Ishikawa (cell line): ENCODE measurements around the gene PON3.

Source experiments
- CEBPB ChIP-seq: IDR thresholded peaks from 2 replicates; pipeline ENCODE4 v1.6.1; 2012
- CREB1 ChIP-seq: IDR thresholded peaks from 2 replicates; pipeline ENCODE4 v1.6.1; 2012; ENCODE audit warnings: low read depth
- EGR1 ChIP-seq: IDR thresholded peaks from 2 replicates; pipeline ENCODE4 v1.6.1; 2012
- EP300 ChIP-seq: IDR thresholded peaks from 2 replicates; pipeline ENCODE4 v1.6.1; 2012; ENCODE audit warnings: borderline replicate concordance
- FOXM1 ChIP-seq: IDR thresholded peaks from 2 replicates; pipeline ENCODE4 v1.6.1; 2012; ENCODE audit warnings: low read depth, borderline replicate concordance
- MAX ChIP-seq: IDR thresholded peaks from 2 replicates; pipeline ENCODE4 v1.6.1; 2012
- NFIC ChIP-seq: IDR thresholded peaks from 2 replicates; pipeline ENCODE4 v1.6.1; 2012
- RAD21 ChIP-seq: IDR thresholded peaks from 2 replicates; pipeline ENCODE4 v1.6.1; 2012; ENCODE audit warnings: low read depth
- REST ChIP-seq: IDR thresholded peaks from 2 replicates; pipeline ENCODE4 v1.6.1; 2012; ENCODE audit warnings: low read depth, mild to moderate bottlenecking
- TAF1 ChIP-seq: IDR thresholded peaks from 2 replicates; pipeline ENCODE4 v1.6.1; 2012; ENCODE audit warnings: low read depth, mild to moderate bottlenecking
- TCF12 ChIP-seq: IDR thresholded peaks from 2 replicates; pipeline ENCODE4 v1.6.1; 2012; ENCODE audit warnings: low read depth
- TEAD4 ChIP-seq: IDR thresholded peaks from 2 replicates; pipeline ENCODE4 v1.6.1; 2012
- USF1 ChIP-seq: IDR thresholded peaks from 2 replicates; pipeline ENCODE4 v1.6.1; 2012
- YY1 ChIP-seq: IDR thresholded peaks from 2 replicates; pipeline ENCODE4 v1.6.1; 2012; ENCODE audit warnings: low read depth
- ZBTB7A ChIP-seq: IDR thresholded peaks from 2 replicates; pipeline ENCODE4 v1.6.1; 2012; ENCODE audit warnings: low read depth

The PON3 gene

GRCh38 chr7:95312561-95312960, 83.6 kb downstream of the PON3 start:
- TF ChIP-seq CREB1: no peak
- no peak for TF ChIP-seq ZBTB7A
- TF ChIP-seq TCF12: no peak
- no peak for TF ChIP-seq REST

GRCh38 chr7:95311389-95311788, 84.8 kb downstream of the PON3 start:
- TF ChIP-seq RAD21 (no peak), ZBTB7A (no peak), CREB1 (no peak), CEBPB (no peak), YY1 (no peak), USF1 (no peak), TAF1 (no peak), EP300 (no peak), TCF12 (no peak), REST (no peak), MAX (no peak), NFIC (no peak), TEAD4 (no peak), EGR1 (no peak), FOXM1 (no peak)

GRCh38 chr7:95309951-95310350, 86.2 kb downstream of the PON3 start:
- TF ChIP-seq CREB1 (no peak), ZBTB7A (no peak), REST (no peak), TEAD4 (no peak), YY1 (no peak), NFIC (no peak), RAD21 (no peak), USF1 (no peak), EP300 (no peak), EGR1 (no peak), TAF1 (no peak), TCF12 (no peak), FOXM1 (no peak), MAX (no peak), CEBPB (no peak)
